22Rv1 (cell line): ENCODE data around the gene FAM210A.

Source experiments
- ZFX ChIP-seq: fragments of 450-650 bp; IDR thresholded peaks from 2 replicates; pipeline ENCODE4 v1.6.1; 2017; ENCODE audit warnings: antibody characterized with exemption, borderline replicate concordance
- TF ChIP-seq, protein P1 (sequence below): fragments of 450-650 bp; IDR thresholded peaks from 2 replicates; pipeline ENCODE4 v1.5.1; 2017; ENCODE audit warnings: mild to moderate bottlenecking

DNA sequence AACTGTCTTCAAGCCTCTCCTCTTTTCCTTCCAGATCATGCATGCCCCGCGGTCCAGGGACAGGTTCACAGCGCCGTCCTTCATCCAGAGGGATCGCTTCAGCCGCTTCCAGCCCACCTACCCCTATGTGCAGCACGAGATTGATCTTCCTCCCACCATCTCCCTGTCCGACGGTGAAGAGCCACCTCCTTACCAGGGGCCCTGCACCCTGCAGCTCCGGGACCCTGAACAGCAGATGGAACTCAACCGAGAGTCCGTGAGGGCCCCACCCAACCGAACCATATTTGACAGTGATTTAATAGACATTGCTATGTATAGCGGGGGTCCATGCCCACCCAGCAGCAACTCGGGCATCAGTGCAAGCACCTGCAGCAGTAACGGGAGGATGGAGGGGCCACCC, 81.3 kb downstream of the FAM210A start:
- TF ChIP-seq, protein P1, sequence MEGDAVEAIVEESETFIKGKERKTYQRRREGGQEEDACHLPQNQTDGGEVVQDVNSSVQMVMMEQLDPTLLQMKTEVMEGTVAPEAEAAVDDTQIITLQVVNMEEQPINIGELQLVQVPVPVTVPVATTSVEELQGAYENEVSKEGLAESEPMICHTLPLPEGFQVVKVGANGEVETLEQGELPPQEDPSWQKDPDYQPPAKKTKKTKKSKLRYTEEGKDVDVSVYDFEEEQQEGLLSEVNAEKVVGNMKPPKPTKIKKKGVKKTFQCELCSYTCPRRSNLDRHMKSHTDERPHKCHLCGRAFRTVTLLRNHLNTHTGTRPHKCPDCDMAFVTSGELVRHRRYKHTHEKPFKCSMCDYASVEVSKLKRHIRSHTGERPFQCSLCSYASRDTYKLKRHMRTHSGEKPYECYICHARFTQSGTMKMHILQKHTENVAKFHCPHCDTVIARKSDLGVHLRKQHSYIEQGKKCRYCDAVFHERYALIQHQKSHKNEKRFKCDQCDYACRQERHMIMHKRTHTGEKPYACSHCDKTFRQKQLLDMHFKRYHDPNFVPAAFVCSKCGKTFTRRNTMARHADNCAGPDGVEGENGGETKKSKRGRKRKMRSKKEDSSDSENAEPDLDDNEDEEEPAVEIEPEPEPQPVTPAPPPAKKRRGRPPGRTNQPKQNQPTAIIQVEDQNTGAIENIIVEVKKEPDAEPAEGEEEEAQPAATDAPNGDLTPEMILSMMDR, result no peak
- TF ChIP-seq ZFX, result no peak
